Type B pancreatic cell (in vitro differentiated cells): ENCODE results near the gene SLC27A3. TPM values are rescaled to one million over a fixed set of nuclear protein-coding genes. Genes with fewer than 3 reads are reported as not detected.
A peak's percentile ranks its signal among the peaks of the same experiment; 100 is the strongest.

Experiments used
- DNase-seq: peaks from one replicate; pipeline ENCODE4 v3.0.0; 2021; ENCODE audit warnings: mixed read lengths; ENCODE audit not compliant: unreplicated experiment; ENCODE audit errors: extremely low spot score
- H3K27ac Mint-ChIP-seq: 2 replicates; pipeline ENCODE4 v1.8.0; 2021; ENCODE audit warnings: mild to moderate bottlenecking, mixed read lengths
- H3K27me3 Mint-ChIP-seq: 2 replicates; pipeline ENCODE4 v1.8.0; 2021; ENCODE audit warnings: mixed read lengths
- H3K36me3 Mint-ChIP-seq: 2 replicates; pipeline ENCODE4 v1.8.0; 2021; ENCODE audit warnings: mixed read lengths
- H3K4me1 Mint-ChIP-seq: one replicate; pipeline ENCODE4 v1.8.0; 2021; ENCODE audit warnings: mixed read lengths; ENCODE audit not compliant: unreplicated experiment
- H3K4me3 Mint-ChIP-seq: 2 replicates; pipeline ENCODE4 v1.8.0; 2021; ENCODE audit warnings: mild to moderate bottlenecking, mixed read lengths
- H3K9me3 Mint-ChIP-seq: 2 replicates; pipeline ENCODE4 v1.8.0; 2021; ENCODE audit warnings: mixed read lengths
- CTCF ChIP-seq: fragments of 200-600 bp; sonication (generic); conservative IDR thresholded peaks from 2 replicates; pipeline ENCODE4 v1.5.0; 2021; ENCODE audit warnings: antibody characterized with exemption, mild to moderate bottlenecking
- total RNA-seq: library from RNA; stranded (reverse); gene quantifications from 2 replicates; pipeline ENCODE4 v1.2.1, GENCODE V29; 2021; ENCODE audit warnings: low replicate concordance

SLC27A3 gene
- total RNA-seq, 1 donor from 2014 or later, result 20.6 TPM

DNA sequence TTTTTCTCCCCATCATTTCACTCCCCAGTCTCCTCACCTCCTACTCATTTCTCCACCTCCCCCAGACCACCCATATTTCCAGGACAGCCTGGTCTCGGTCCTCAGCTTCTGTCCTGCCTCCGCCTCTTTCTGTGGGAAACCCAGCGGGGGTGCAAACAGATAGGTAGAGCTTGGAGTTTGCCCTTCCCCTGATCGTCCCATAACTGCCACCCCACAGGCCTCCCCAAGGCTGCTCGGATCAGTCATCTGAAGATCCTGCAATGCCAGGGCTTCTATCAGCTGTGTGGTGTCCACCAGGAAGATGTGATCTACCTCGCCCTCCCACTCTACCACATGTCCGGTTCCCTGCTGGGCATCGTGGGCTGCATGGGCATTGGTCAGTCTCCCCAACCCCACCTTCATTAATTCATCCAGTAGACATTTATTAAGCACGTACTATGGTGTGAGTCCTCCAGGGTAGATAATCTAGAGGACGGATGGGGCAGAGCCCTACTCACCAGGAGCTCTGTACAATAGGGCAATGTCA is 1.7 kb downstream of the SLC27A3 start:
- no peaks in the 10 kb centered on the region for H3K9me3 Mint-ChIP-seq
- TF ChIP-seq CTCF, result no peak
- peak overlapping the region; percentile 31 for H3K27ac Mint-ChIP-seq

DNA sequence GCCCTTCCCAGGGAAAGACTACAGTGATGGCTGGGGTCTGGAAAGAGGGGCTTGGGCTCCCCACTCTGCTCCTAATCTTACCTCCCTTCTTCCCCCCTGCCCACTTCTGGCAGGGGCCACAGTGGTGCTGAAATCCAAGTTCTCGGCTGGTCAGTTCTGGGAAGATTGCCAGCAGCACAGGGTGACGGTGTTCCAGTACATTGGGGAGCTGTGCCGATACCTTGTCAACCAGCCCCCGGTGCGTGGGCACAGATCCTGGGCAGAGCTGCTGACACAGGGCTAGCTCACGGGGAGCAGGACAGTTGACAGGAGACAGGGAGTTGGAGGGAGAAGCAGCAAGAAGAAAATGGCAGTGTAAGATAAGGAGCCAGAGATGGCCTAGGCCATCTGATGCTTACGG is 2.4 kb downstream of the SLC27A3 start:
- Mint-ChIP-seq H3K9me3 (no peaks in the 10 kb centered on the region), H3K4me3 (peak overlapping the region; percentile 52), H3K27me3 (no peaks in the 10 kb centered on the region), H3K27ac (no peak overlapping the region), H3K36me3 (no peaks in the 10 kb centered on the region), H3K4me1 (peaks cover 13% of the 10 kb centered on the region)
- no peak for DNase-seq
- TF ChIP-seq CTCF, result no peak

More for the DNA sequence above, 1.7 kb downstream of the SLC27A3 start:
- H3K4me3 Mint-ChIP-seq, result peak overlapping the region; percentile 85
- H3K4me1 Mint-ChIP-seq, result peaks cover 13% of the 10 kb centered on the region
- no peaks in the 10 kb centered on the region for H3K27me3 Mint-ChIP-seq
- no peaks in the 10 kb centered on the region for H3K36me3 Mint-ChIP-seq
- DNase-seq, result no peak

GRCh38 chr1:153778051-153778823 is 3.0 kb downstream of the SLC27A3 start:
- no peaks in the 10 kb centered on the region for H3K36me3 Mint-ChIP-seq
- H3K9me3 Mint-ChIP-seq, result no peaks in the 10 kb centered on the region
- TF ChIP-seq CTCF, result no peak
- no peak for DNase-seq
- peak overlapping the region; percentile 61 for H3K4me3 Mint-ChIP-seq
- H3K4me1 Mint-ChIP-seq, result peaks cover 15% of the 10 kb centered on the region
- no peak overlapping the region for H3K27ac Mint-ChIP-seq
- H3K27me3 Mint-ChIP-seq, result no peaks in the 10 kb centered on the region

DNA sequence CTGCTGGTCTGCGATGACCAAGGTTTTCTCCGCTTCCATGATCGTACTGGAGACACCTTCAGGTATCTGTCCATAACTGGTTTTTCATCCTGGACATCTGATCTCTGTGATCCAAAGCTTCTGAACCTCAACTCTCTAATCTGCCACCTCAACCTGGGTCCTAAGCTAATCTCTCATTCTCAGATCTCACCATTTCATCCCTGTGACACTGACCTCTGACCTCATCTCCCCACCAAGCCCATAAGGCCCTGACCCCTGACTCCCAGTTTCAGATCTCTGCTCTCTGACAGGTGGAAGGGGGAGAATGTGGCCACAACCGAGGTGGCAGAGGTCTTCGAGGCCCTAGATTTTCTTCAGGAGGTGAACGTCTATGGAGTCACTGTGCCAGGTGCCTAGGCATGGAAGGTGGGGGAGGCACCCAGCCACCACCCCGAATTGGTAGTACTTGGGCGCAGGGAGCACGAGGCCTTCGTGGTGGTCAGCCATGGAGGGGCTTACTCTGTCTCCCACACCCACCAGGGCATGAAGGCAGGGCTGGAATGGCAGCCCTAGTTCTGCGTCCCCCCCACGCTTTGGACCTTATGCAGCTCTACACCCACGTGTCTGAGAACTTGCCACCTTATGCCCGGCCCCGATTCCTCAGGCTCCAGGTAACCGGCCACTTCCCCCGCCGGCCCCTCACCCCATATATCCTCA is 3.8 kb downstream of the SLC27A3 start:
- no peak for TF ChIP-seq CTCF
- H3K9me3 Mint-ChIP-seq, result no peaks in the 10 kb centered on the region
- DNase-seq, result no peak
- peak overlapping the region; percentile 61 for H3K4me3 Mint-ChIP-seq
- no peaks in the 10 kb centered on the region for H3K27me3 Mint-ChIP-seq
- peaks cover 20% of the 10 kb centered on the region for H3K4me1 Mint-ChIP-seq
- H3K27ac Mint-ChIP-seq, result no peak overlapping the region
- H3K36me3 Mint-ChIP-seq, result no peaks in the 10 kb centered on the region

GRCh38 chr1:153779781-153780541 is 4.8 kb downstream of the SLC27A3 start:
- H3K4me3 Mint-ChIP-seq, result peak overlapping the region; percentile 30
- H3K4me1 Mint-ChIP-seq, result peaks cover 17% of the 10 kb centered on the region
- DNase-seq, result no peak
- H3K36me3 Mint-ChIP-seq, result no peaks in the 10 kb centered on the region
- H3K9me3 Mint-ChIP-seq, result no peaks in the 10 kb centered on the region
- TF ChIP-seq CTCF, result no peak
- no peaks in the 10 kb centered on the region for H3K27me3 Mint-ChIP-seq
- H3K27ac Mint-ChIP-seq, result peak overlapping the region; percentile 29
